GM12878 (cell line): ENCODE results near the gene TAS2R14. TPM values are rescaled to one million over a fixed set of nuclear protein-coding genes. Genes with fewer than 3 reads are reported as not detected.

Source experiments
- E4F1 ChIP-seq: fragments of 450-650 bp; IDR thresholded peaks from 2 replicates; pipeline ENCODE4 v1.6.1; 2018; ENCODE audit warnings: borderline replicate concordance, mild to moderate bottlenecking; ENCODE audit not compliant: partially characterized antibody
- FOXK2 ChIP-seq: fragments of 450-650 bp; IDR thresholded peaks from 2 replicates; pipeline ENCODE4 v1.6.1; 2017; ENCODE audit warnings: mild to moderate bottlenecking, moderate library complexity
- MEF2A ChIP-seq: IDR thresholded peaks from 2 replicates; pipeline ENCODE4 v1.6.1; 2011; ENCODE audit warnings: low read depth, mild to moderate bottlenecking, low read length, moderate library complexity; ENCODE audit not compliant: insufficient read depth
- NR2C2 ChIP-seq: IDR thresholded peaks from 2 replicates; pipeline ENCODE4 v1.6.1; 2011; ENCODE audit warnings: borderline replicate concordance, low read depth; ENCODE audit not compliant: control insufficient read depth, insufficient read length
- ZBTB40 ChIP-seq: fragments of 450-650 bp; IDR thresholded peaks from 2 replicates; pipeline ENCODE4 v1.6.1; 2016; ENCODE audit warnings: mild to moderate bottlenecking, moderate library complexity, borderline replicate concordance
- polyA plus RNA-seq, 11 experiments: library from polyadenylated mRNA; depleted of rRNA in 4 of 11; unstranded in 6 of 11; stranded (reverse) in 5 of 11; fragments of >200 nt; fragmentation: Nextera tagmentation in 4 of 11; fragmentation: Illumina TruSeq in 1 of 11; extraction: Ambion mirVana in 4 of 11; extraction: Trizol in 1 of 11; gene quantifications; 1 replicate in 1 of 11; 2 replicates in 10 of 11; pipeline versions ENCODE4 v1.2.1 to v1.2.3, GENCODE V29; 2011 to 2016; ENCODE audit warnings: inconsistent platforms in 2 of 11, missing spikeins in 2 of 11, low read depth in 1 of 11
- total RNA-seq, 4 experiments: library from RNA; depleted of rRNA in 3 of 4; stranded (reverse); fragments of >200 nt in 3 of 4; fragmentation: Illumina TruSeq in 1 of 4; extraction: Trizol in 1 of 4; gene quantifications; 2 replicates each; pipeline versions ENCODE4 v1.2.1 to v1.2.3, GENCODE V29; 2013 to 2021
- TF ChIP-seq, protein P1 (sequence below): fragments of 150-350 bp; IDR thresholded peaks from 2 replicates; pipeline ENCODE4 v1.6.1; 2014; ENCODE audit warnings: mild to moderate bottlenecking, low read depth, low read length

TAS2R14 gene
- total and polyA plus RNA-seq, 10 of the 15 experiments (the other 5 are each of a cell fraction or from before 2014, with no cell fraction given): 1.2 to 4.4 (median 2.2) TPM

- TF ChIP-seq ZBTB40 (no peak), FOXK2 (no peak), MEF2A (no peak), NR2C2 (no peak), E4F1 (no peak)
- TF ChIP-seq, protein P1, sequence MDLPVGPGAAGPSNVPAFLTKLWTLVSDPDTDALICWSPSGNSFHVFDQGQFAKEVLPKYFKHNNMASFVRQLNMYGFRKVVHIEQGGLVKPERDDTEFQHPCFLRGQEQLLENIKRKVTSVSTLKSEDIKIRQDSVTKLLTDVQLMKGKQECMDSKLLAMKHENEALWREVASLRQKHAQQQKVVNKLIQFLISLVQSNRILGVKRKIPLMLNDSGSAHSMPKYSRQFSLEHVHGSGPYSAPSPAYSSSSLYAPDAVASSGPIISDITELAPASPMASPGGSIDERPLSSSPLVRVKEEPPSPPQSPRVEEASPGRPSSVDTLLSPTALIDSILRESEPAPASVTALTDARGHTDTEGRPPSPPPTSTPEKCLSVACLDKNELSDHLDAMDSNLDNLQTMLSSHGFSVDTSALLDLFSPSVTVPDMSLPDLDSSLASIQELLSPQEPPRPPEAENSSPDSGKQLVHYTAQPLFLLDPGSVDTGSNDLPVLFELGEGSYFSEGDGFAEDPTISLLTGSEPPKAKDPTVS: no peak
Measured at GRCh38 chr12:10900530-10900929, 38.5 kb downstream of the TAS2R14 start (continued).
